Cardiac ventricle fibroblast (primary cell): Measurements from ENCODE around the gene CHODL. TPM values are rescaled to one million over a fixed set of nuclear protein-coding genes. Genes with fewer than 3 reads are reported as not detected.

ENCODE experiments used
- total RNA-seq: library from RNA; depleted of rRNA; stranded (reverse); fragments of >200 nt; gene quantifications from 2 replicates; pipeline ENCODE4 v1.2.3, GENCODE V29; 2015

CHODL gene, protein sequence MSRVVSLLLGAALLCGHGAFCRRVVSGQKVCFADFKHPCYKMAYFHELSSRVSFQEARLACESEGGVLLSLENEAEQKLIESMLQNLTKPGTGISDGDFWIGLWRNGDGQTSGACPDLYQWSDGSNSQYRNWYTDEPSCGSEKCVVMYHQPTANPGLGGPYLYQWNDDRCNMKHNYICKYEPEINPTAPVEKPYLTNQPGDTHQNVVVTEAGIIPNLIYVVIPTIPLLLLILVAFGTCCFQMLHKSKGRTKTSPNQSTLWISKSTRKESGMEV
- not detected in 2 replicates for total RNA-seq

DNA sequence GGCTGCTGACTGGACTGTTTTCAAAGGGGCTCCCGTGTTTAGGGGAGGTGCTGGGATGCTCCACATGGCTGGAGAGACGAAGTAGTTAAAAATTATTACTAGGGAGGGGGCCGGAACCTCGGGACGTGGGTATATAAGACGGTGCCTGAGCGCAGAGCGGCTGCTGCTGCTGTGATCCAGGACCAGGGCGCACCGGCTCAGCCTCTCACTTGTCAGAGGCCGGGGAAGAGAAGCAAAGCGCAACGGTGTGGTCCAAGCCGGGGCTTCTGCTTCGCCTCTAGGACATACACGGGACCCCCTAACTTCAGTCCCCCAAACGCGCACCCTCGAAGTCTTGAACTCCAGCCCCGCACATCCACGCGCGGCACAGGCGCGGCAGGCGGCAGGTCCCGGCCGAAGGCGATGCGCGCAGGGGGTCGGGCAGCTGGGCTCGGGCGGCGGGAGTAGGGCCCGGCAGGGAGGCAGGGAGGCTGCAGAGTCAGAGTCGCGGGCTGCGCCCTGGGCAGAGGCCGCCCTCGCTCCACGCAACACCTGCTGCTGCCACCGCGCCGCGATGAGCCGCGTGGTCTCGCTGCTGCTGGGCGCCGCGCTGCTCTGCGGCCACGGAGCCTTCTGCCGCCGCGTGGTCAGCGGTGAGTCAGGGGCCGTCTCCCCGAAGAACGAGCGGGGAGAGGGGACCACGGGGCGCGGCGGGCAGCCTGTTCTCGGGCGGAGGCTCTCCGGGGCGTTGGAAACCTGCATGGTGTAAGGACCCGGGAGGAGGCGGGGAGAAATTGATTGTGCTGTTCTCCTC is at the start of gene CHODL:
CHODL (plus strand) TSS at position 163 of the 793 bp plus-strand sequence; CDS start at position 554, 391 bp downstream.

Other genes with a start within 250 kb of the CHODL start
- gene TMPRSS15, start 159.0 kb downstream of the CHODL start, total RNA-seq = not detected in 2 replicates